Central memory CD8-positive, alpha-beta T cell (primary cell): ENCODE data around the gene CPEB4.

Experiments
- ATAC-seq: fragments of 150-1000 bp; cut with Tn5 transposase; replicated peaks from 2 replicates; pipeline ENCODE4 v1.10.0; 2022; ENCODE audit warnings: mild to moderate bottlenecking, moderate FRiP score, moderate number of reproducible peaks; ENCODE audit not compliant: poor library complexity, severe bottlenecking; ENCODE audit errors: extremely low read depth
- DNase-seq, 2 donors: peaks; one replicate each; pipeline ENCODE4 v3.0.0; 2021; ENCODE audit warnings: low spot score in 2 of 2
- H3K27ac Mint-ChIP-seq: one replicate; pipeline ENCODE4 v1.8.0; 2022; ENCODE audit warnings: low read depth, mild to moderate bottlenecking, moderate library complexity, mixed read lengths
- H3K27me3 Mint-ChIP-seq: one replicate; pipeline ENCODE4 v1.8.0; 2022; ENCODE audit warnings: mixed read lengths
- H3K36me3 Mint-ChIP-seq: one replicate; pipeline ENCODE4 v1.8.0; 2022; ENCODE audit warnings: mild to moderate bottlenecking, moderate library complexity, mixed read lengths; ENCODE audit not compliant: insufficient read depth
- H3K4me1 Mint-ChIP-seq: one replicate; pipeline ENCODE4 v1.8.0; 2022; ENCODE audit warnings: mixed read lengths
- H3K4me3 Mint-ChIP-seq: one replicate; pipeline ENCODE4 v1.8.0; 2022; ENCODE audit warnings: mild to moderate bottlenecking, moderate library complexity, mixed read lengths
- H3K9me3 Mint-ChIP-seq: one replicate; pipeline ENCODE4 v1.8.0; 2022; ENCODE audit warnings: mixed read lengths

CPEB4 gene

GRCh38 chr5:173864126-173865050, 23.8 kb upstream of the CPEB4 start:
- no peaks in the 10 kb centered on the region for H3K9me3 Mint-ChIP-seq
- H3K4me3 Mint-ChIP-seq = no peak overlapping the region
- DNase-seq (no peak), ATAC-seq (no peak)
- H3K27ac Mint-ChIP-seq = no peak overlapping the region
- peaks cover 5% of the 10 kb centered on the region for H3K4me1 Mint-ChIP-seq
- peaks cover 26% of the 10 kb centered on the region for H3K27me3 Mint-ChIP-seq
- peaks cover 2% of the 10 kb centered on the region for H3K36me3 Mint-ChIP-seq

GRCh38 chr5:173866243-173866857, 21.8 kb upstream of the CPEB4 start:
- Mint-ChIP-seq H3K9me3 (no peaks in the 10 kb centered on the region), H3K27ac (no peak overlapping the region), H3K27me3 (peaks cover 19% of the 10 kb centered on the region), H3K36me3 (no peaks in the 10 kb centered on the region), H3K4me1 (peaks cover 5% of the 10 kb centered on the region), H3K4me3 (no peak overlapping the region)
- DNase-seq = no peak
- ATAC-seq = no peak

- ATAC-seq (no peak), DNase-seq (no peak)
- H3K36me3 Mint-ChIP-seq = no peaks in the 10 kb centered on the region
- no peak overlapping the region for H3K4me3 Mint-ChIP-seq
- peaks cover 19% of the 10 kb centered on the region for H3K27me3 Mint-ChIP-seq
- H3K4me1 Mint-ChIP-seq = peaks cover 5% of the 10 kb centered on the region
- no peak overlapping the region for H3K27ac Mint-ChIP-seq
- H3K9me3 Mint-ChIP-seq = no peaks in the 10 kb centered on the region
These were observed 21.1 kb upstream of the CPEB4 start for GRCh38 chr5:173866858-173867679.

- ATAC-seq (no peak), DNase-seq (no peak)
- H3K27ac Mint-ChIP-seq = no peak overlapping the region
- peaks cover 5% of the 10 kb centered on the region for H3K4me1 Mint-ChIP-seq
- no peaks in the 10 kb centered on the region for H3K36me3 Mint-ChIP-seq
- H3K4me3 Mint-ChIP-seq = no peak overlapping the region
- H3K9me3 Mint-ChIP-seq = no peaks in the 10 kb centered on the region
- H3K27me3 Mint-ChIP-seq = peaks cover 19% of the 10 kb centered on the region
These were observed 19.9 kb upstream of the CPEB4 start for GRCh38 chr5:173868096-173868880.

DNA sequence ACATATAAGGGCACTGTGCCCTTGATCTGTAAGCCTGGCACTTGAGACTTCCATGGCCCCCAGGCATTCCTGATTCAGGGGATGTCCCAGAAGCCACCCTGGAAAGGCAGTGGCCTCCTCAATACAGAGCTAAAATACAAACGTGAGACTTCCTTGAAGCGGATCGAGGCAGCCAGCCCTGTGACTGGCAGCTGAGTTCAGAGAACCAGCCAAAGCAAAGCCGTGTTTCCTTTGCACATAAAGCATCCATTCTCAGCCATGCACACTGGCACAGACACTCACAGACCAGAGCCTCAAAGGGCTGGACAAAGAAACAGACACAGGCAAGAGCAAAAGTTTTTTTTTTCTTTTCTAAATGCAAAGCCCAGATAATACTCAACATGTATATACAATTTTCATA, 18.8 kb upstream of the CPEB4 start:
- H3K27ac Mint-ChIP-seq = no peak overlapping the region
- ATAC-seq = no peak
- H3K9me3 Mint-ChIP-seq = no peaks in the 10 kb centered on the region
- H3K27me3 Mint-ChIP-seq = peaks cover 19% of the 10 kb centered on the region
- H3K4me3 Mint-ChIP-seq = no peak overlapping the region
- H3K4me1 Mint-ChIP-seq = peaks cover 5% of the 10 kb centered on the region
- no peak for DNase-seq
- H3K36me3 Mint-ChIP-seq = no peaks in the 10 kb centered on the region

DNA sequence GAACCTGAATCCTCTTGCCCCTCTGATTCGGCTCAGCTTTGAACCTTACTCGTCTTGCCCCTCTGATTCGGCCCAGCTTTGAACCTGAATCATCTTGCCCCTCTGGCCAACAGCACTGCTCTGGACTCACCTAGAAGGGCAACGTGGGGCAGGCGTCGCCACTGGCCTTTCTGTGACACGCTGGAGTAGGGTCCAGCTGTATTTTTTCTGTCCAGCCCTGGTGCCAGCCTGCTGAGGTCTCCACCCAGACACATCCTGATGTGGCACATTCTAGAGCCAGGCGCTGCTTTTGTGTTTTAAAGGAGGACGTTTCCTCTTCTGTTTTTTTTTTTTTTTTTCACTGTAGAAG, 15.2 kb upstream of the CPEB4 start:
- no peak overlapping the region for H3K27ac Mint-ChIP-seq
- ATAC-seq (no peak), DNase-seq (no peak)

DNA sequence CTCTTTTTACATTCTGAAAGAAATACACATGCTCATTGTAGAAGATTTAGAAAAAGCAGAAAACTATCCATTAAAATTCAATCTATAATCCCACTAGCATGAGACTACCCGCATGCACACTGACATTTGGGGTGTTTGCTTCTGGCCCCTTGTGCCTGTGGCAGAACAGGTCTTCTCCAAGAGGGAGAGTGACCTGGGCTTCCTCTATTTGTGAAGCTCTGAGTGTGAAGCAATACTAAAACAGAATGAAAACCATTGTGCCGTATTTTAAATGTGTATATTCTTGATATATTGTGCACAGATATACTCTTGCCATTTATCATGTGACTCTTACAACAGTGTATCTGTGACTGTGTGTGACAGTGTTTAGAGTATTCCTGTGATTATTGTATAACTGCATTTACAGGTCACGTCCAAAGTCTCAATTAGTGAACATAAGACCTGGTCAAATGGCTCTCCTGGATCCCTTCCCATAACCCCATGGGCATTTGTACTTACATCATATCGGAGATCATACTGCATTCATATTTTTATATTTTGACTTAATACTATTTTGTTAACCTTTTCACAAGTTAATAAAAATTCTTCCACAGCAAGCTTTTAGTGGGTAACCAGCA, 14.7 kb upstream of the CPEB4 start:
- Mint-ChIP-seq H3K36me3 (no peaks in the 10 kb centered on the region), H3K4me3 (no peak overlapping the region), H3K27me3 (peaks cover 10% of the 10 kb centered on the region), H3K27ac (no peak overlapping the region), H3K4me1 (no peaks in the 10 kb centered on the region), H3K9me3 (no peaks in the 10 kb centered on the region)
- ATAC-seq (no peak), DNase-seq (no peak)

More for the DNA sequence above, 15.2 kb upstream of the CPEB4 start:
- H3K9me3 Mint-ChIP-seq = no peaks in the 10 kb centered on the region
- H3K36me3 Mint-ChIP-seq = no peaks in the 10 kb centered on the region
- no peak overlapping the region for H3K4me3 Mint-ChIP-seq
- H3K27me3 Mint-ChIP-seq = peaks cover 10% of the 10 kb centered on the region
- no peaks in the 10 kb centered on the region for H3K4me1 Mint-ChIP-seq

- Mint-ChIP-seq H3K27ac (no peak overlapping the region), H3K4me3 (no peak overlapping the region), H3K36me3 (no peaks in the 10 kb centered on the region), H3K4me1 (no peaks in the 10 kb centered on the region), H3K9me3 (no peaks in the 10 kb centered on the region), H3K27me3 (no peaks in the 10 kb centered on the region)
- DNase-seq (no peak), ATAC-seq (no peak)
These were observed 13.0 kb upstream of the CPEB4 start for GRCh38 chr5:173875189-173875588.

DNA sequence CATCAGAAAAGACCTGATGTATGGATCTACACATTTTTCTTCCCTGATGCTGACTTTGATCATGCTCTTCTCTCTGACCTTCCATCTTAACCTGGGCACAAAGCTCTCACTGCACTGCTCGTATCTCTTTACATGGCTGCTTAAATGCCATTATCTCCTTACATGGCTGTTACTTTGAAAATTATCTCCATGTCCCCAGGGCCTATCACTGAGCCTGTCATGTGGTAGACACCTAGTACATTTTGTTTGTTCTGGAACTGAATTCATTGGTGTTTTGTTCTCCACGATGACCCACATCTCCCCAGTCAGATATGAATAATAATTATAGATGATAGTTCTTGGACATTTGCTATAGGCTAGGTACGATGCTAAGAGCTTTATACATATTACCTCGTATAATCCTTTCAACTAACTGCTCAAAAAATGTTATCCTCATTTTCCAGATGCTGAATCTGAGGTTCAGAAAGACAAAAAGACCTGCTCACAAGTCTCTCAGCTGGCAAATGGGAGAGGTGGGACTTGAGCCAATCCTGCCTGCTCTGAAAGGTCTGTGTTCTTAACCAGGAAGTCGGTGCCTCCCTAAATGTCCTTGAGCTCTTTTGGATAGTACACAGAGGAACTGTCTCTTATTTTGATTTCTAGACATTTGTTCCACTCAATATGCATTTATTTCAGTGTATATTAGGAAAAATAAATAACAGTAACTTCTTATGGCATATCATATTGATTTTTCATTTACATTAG, 9.8 kb upstream of the CPEB4 start:
- Mint-ChIP-seq H3K36me3 (no peaks in the 10 kb centered on the region), H3K27ac (no peak overlapping the region), H3K4me1 (no peaks in the 10 kb centered on the region), H3K27me3 (no peaks in the 10 kb centered on the region), H3K9me3 (no peaks in the 10 kb centered on the region), H3K4me3 (no peak overlapping the region)
- ATAC-seq = no peak
- DNase-seq = no peak

GRCh38 chr5:173880306-173880985, 7.7 kb upstream of the CPEB4 start:
- H3K27me3 Mint-ChIP-seq = no peaks in the 10 kb centered on the region
- H3K27ac Mint-ChIP-seq = no peak overlapping the region
- ATAC-seq (no peak), DNase-seq (no peak)
- H3K4me1 Mint-ChIP-seq = peaks cover 15% of the 10 kb centered on the region
- no peaks in the 10 kb centered on the region for H3K9me3 Mint-ChIP-seq
- no peak overlapping the region for H3K4me3 Mint-ChIP-seq
- no peaks in the 10 kb centered on the region for H3K36me3 Mint-ChIP-seq
